Loucy (cell line): Measurements from ENCODE around the gene NOX4.
"Not testable (repeated sequence)": the region's sequence is repeated elsewhere in the genome, so short reads cannot be mapped to it uniquely, and the experiment has no call there.

ENCODE experiments used
- H2AFZ ChIP-seq: fragments of 200-600 bp; sonication (generic); 2 replicates; pipeline ENCODE4 v1.6.0; 2016; ENCODE audit warnings: antibody characterized with exemption, mild to moderate bottlenecking, low read length, moderate library complexity
- H3F3A ChIP-seq: fragments of 200-600 bp; 2 replicates; pipeline ENCODE4 v1.6.0; 2016; ENCODE audit warnings: antibody characterized with exemption, low read depth, mild to moderate bottlenecking
- H3K27me3 ChIP-seq: fragments of 200-600 bp; sonication (generic); 2 replicates; pipeline ENCODE4 v1.6.1; 2014; ENCODE audit warnings: low read length, mild to moderate bottlenecking; ENCODE audit not compliant: insufficient read depth, poor library complexity, severe bottlenecking
- H3K36me3 ChIP-seq: fragments of 200-600 bp; sonication (generic); 2 replicates; pipeline ENCODE4 v1.6.1; 2016; ENCODE audit warnings: low read length; ENCODE audit not compliant: insufficient read depth
- H3K4me1 ChIP-seq: fragments of 200-600 bp; sonication (generic); 2 replicates; pipeline ENCODE4 v1.5.1; 2014; ENCODE audit warnings: low read length, mild to moderate bottlenecking; ENCODE audit not compliant: insufficient read depth, poor library complexity, severe bottlenecking
- H3K4me2 ChIP-seq: fragments of 200-600 bp; sonication (generic); 2 replicates; pipeline ENCODE4 v1.6.0; 2014; ENCODE audit warnings: antibody characterized with exemption, low read length, low read depth, mild to moderate bottlenecking; ENCODE audit not compliant: poor library complexity, severe bottlenecking
- H3K4me3 ChIP-seq: fragments of 200-600 bp; sonication (generic); 2 replicates; pipeline ENCODE4 v1.5.1; 2014; ENCODE audit warnings: low read length, mild to moderate bottlenecking, mixed read lengths; ENCODE audit not compliant: poor library complexity, severe bottlenecking
- H3K79me2 ChIP-seq: fragments of 200-600 bp; sonication (generic); 2 replicates; pipeline ENCODE4 v1.6.1; 2014; ENCODE audit warnings: low read length; ENCODE audit not compliant: insufficient read depth
- H3K9ac ChIP-seq: fragments of 200-600 bp; sonication (generic); 2 replicates; pipeline ENCODE4 v1.6.0; 2014; ENCODE audit warnings: mild to moderate bottlenecking, low read depth, low read length, moderate library complexity; ENCODE audit not compliant: poor library complexity, severe bottlenecking
- H3K9me2 ChIP-seq: fragments of 200-600 bp; sonication (generic); replicated peaks from 2 replicates; pipeline ENCODE4 v1.6.1; 2016; ENCODE audit warnings: low read depth, low read length, mixed read lengths
- H3K9me3 ChIP-seq: fragments of 200-600 bp; sonication (generic); 2 replicates; pipeline ENCODE4 v1.6.1; 2014; ENCODE audit warnings: mild to moderate bottlenecking, antibody characterized with exemption, low read length, low read depth; ENCODE audit not compliant: insufficient read depth
- H4K20me1 ChIP-seq: fragments of 200-600 bp; sonication (generic); 2 replicates; pipeline ENCODE4 v1.6.0; 2014; ENCODE audit warnings: antibody characterized with exemption, low read length, mild to moderate bottlenecking; ENCODE audit not compliant: insufficient read depth, poor library complexity, severe bottlenecking
- CTCF ChIP-seq: fragments of 200-600 bp; sonication (generic); conservative IDR thresholded peaks from 2 replicates; pipeline ENCODE4 v1.5.1; 2014; ENCODE audit warnings: mild to moderate bottlenecking, antibody characterized with exemption, low read length
- EZH2phosphoT487 ChIP-seq: fragments of 200-600 bp; IDR thresholded peaks from 2 replicates; pipeline ENCODE4 v1.6.1; 2018; ENCODE audit warnings: antibody characterized with exemption, mild to moderate bottlenecking, moderate library complexity, borderline replicate concordance

The NOX4 gene

GRCh38 chr11:89378986-89379385, 112.2 kb downstream of the NOX4 start:
- not testable (repeated sequence) for H3K79me2 ChIP-seq, H3K4me1 ChIP-seq, H3K4me3 ChIP-seq, H3F3A ChIP-seq, H3K9me2 ChIP-seq, H2AFZ ChIP-seq, H3K27me3 ChIP-seq, H3K9ac ChIP-seq, H3K36me3 ChIP-seq, H3K9me3 ChIP-seq, H4K20me1 ChIP-seq, H3K4me2 ChIP-seq

- H3K4me2 ChIP-seq, H3K9ac ChIP-seq, H3K27me3 ChIP-seq, H3F3A ChIP-seq, H3K9me3 ChIP-seq, H3K4me1 ChIP-seq, H2AFZ ChIP-seq, H3K9me2 ChIP-seq, H3K79me2 ChIP-seq, H3K36me3 ChIP-seq, H3K4me3 ChIP-seq, H4K20me1 ChIP-seq: not testable (repeated sequence)
Observed at GRCh38 chr11:89369356-89369755, 121.8 kb downstream of the NOX4 start.

GRCh38 chr11:89364856-89365255, 126.3 kb downstream of the NOX4 start:
- H3K4me3 ChIP-seq, H3K9me3 ChIP-seq, H3K9me2 ChIP-seq, H4K20me1 ChIP-seq, H3K9ac ChIP-seq, H3K4me1 ChIP-seq, H3K27me3 ChIP-seq, H3F3A ChIP-seq, H3K36me3 ChIP-seq, H2AFZ ChIP-seq, H3K79me2 ChIP-seq, H3K4me2 ChIP-seq: not testable (repeated sequence)

- Histone ChIP-seq H3K79me2 (no peaks in the 10 kb centered on the region), H3K9me2 (no peaks in the 10 kb centered on the region), H3K36me3 (no peaks in the 10 kb centered on the region), H3K9ac (no peak overlapping the region), H3K9me3 (no peaks in the 10 kb centered on the region), H3K4me2 (no peak overlapping the region), H3F3A (no peaks in the 10 kb centered on the region), H4K20me1 (no peaks in the 10 kb centered on the region), H3K27me3 (no peaks in the 10 kb centered on the region), H2AFZ (no peak overlapping the region), H3K4me3 (no peak overlapping the region), H3K4me1 (no peaks in the 10 kb centered on the region)
- no peak for TF ChIP-seq CTCF
- no peak for TF ChIP-seq EZH2phosphoT487
Observed at GRCh38 chr11:89361734-89362133, 129.4 kb downstream of the NOX4 start.

GRCh38 chr11:89359208-89359607, 132.0 kb downstream of the NOX4 start:
- H3K79me2 ChIP-seq, H3F3A ChIP-seq, H3K9ac ChIP-seq, H4K20me1 ChIP-seq, H3K4me2 ChIP-seq, H3K27me3 ChIP-seq, H2AFZ ChIP-seq, H3K9me3 ChIP-seq, H3K36me3 ChIP-seq, H3K4me3 ChIP-seq, H3K9me2 ChIP-seq, H3K4me1 ChIP-seq: not testable (repeated sequence)
